ENCODE data around the gene DHX32. TPM values are rescaled to one million over a fixed set of nuclear protein-coding genes. Genes with fewer than 3 reads are reported as not detected.
"Not testable (repeated sequence)": the region's sequence is repeated elsewhere in the genome, so short reads cannot be mapped to it uniquely, and the experiment has no call there.

The DHX32 gene
- total RNA-seq = 24.9 TPM

- no peak for FAIRE-seq
These were observed at the start of gene DHX32 for GRCh38 chr10:125881192-125881591. Gene DHX32, minus strand, starts transcription at chr10:125881292. Its CDS starts 468 bp downstream, at chr10:125880824.

GRCh38 chr10:125929618-125930017, 48.5 kb upstream of the DHX32 start:
- FAIRE-seq = no peak
- DNase-seq (ENCODE audit: low spot score in 2 of 2) = no peak

More at GRCh38 chr10:125881192-125881591, at the start of gene DHX32:
- DNase-seq (ENCODE audit: low spot score in 2 of 2) = no peak

GRCh38 chr10:125928928-125929585, 48.0 kb upstream of the DHX32 start:
- DNase-seq (ENCODE audit: low spot score in 2 of 2) (no peak), FAIRE-seq (no peak)

- not testable (repeated sequence) for FAIRE-seq; DNase-seq (ENCODE audit: low spot score in 2 of 2)
These were observed 46.2 kb upstream of the DHX32 start for GRCh38 chr10:125927265-125927664.

- peak; percentile 96 for FAIRE-seq
- DNase-seq (ENCODE audit: low spot score in 2 of 2) = no peak
These were observed 45.2 kb upstream of the DHX32 start for GRCh38 chr10:125926247-125926646.

- DNase-seq (ENCODE audit: low spot score in 2 of 2) (no peak), FAIRE-seq (no peak)
These were observed 44.3 kb upstream of the DHX32 start for GRCh38 chr10:125925262-125925834.

- DNase-seq (ENCODE audit: low spot score in 2 of 2) = not testable (repeated sequence)
- FAIRE-seq = peak; percentile 81
These were observed 40.7 kb upstream of the DHX32 start for GRCh38 chr10:125921643-125922306.

- not testable (repeated sequence) for FAIRE-seq; DNase-seq (ENCODE audit: low spot score in 2 of 2)
These were observed 36.7 kb upstream of the DHX32 start for GRCh38 chr10:125917704-125918361.

- no peak for DNase-seq (ENCODE audit: low spot score in 2 of 2)
- FAIRE-seq = no peak
These were observed 35.9 kb upstream of the DHX32 start for GRCh38 chr10:125916977-125917376.

GRCh38 chr10:125913277-125913676, 32.2 kb upstream of the DHX32 start:
- FAIRE-seq; DNase-seq (ENCODE audit: low spot score in 2 of 2): not testable (repeated sequence)

- DNase-seq (ENCODE audit: low spot score in 2 of 2) = no peak
- FAIRE-seq = no peak
These were observed 30.9 kb upstream of the DHX32 start for GRCh38 chr10:125911990-125912389.

GRCh38 chr10:125911145-125911544, 30.1 kb upstream of the DHX32 start:
- DNase-seq (ENCODE audit: low spot score in 2 of 2) = no peak
- no peak for FAIRE-seq

GRCh38 chr10:125909491-125909890, 28.4 kb upstream of the DHX32 start:
- not testable (repeated sequence) for FAIRE-seq; DNase-seq (ENCODE audit: low spot score in 2 of 2)

GRCh38 chr10:125908813-125909212, 27.7 kb upstream of the DHX32 start:
- DNase-seq (ENCODE audit: low spot score in 2 of 2); FAIRE-seq: not testable (repeated sequence)

- not testable (repeated sequence) for DNase-seq (ENCODE audit: low spot score in 2 of 2); FAIRE-seq
These were observed 26.5 kb upstream of the DHX32 start for GRCh38 chr10:125907598-125907997.

- not testable (repeated sequence) for DNase-seq (ENCODE audit: low spot score in 2 of 2); FAIRE-seq
These were observed 24.2 kb upstream of the DHX32 start for GRCh38 chr10:125905069-125905994.

GRCh38 chr10:125903135-125903640, 22.1 kb upstream of the DHX32 start:
- FAIRE-seq; DNase-seq (ENCODE audit: low spot score in 2 of 2): not testable (repeated sequence)

- DNase-seq (ENCODE audit: low spot score in 2 of 2); FAIRE-seq: not testable (repeated sequence)
These were observed 19.9 kb upstream of the DHX32 start for GRCh38 chr10:125900963-125901362.

GRCh38 chr10:125897317-125897716, 16.2 kb upstream of the DHX32 start:
- not testable (repeated sequence) for DNase-seq (ENCODE audit: low spot score in 2 of 2); FAIRE-seq
